ENCODE measurements around the gene AGXT. TPM values are rescaled to one million over a fixed set of nuclear protein-coding genes. Genes with fewer than 3 reads are reported as not detected.

Gene AGXT
- total RNA-seq, 1 donor from 2014 or later = not detected

Other genes starting within 250 kb of the AGXT start
- 2.0 TPM for gene GPR35, start 243.3 kb upstream of the AGXT start, total RNA-seq
- not detected for gene AQP12B, start 185.9 kb upstream of the AGXT start, total RNA-seq
- gene AQP12A, start 177.0 kb upstream of the AGXT start, total RNA-seq = not detected
- 0.65 TPM for gene KIF1A, start 48.6 kb upstream of the AGXT start, total RNA-seq
- gene MAB21L4, start 27.3 kb downstream of the AGXT start, total RNA-seq = not detected
- not detected for gene CROCC2, start 37.5 kb downstream of the AGXT start, total RNA-seq
- 8.0 TPM for gene SNED1, start 129.8 kb downstream of the AGXT start, total RNA-seq
- 23.8 TPM for gene MTERF4, start 233.5 kb downstream of the AGXT start, total RNA-seq

All from Right ventricle myocardium superior (tissue), 1 donor.